Measurements from ENCODE around the gene POLD3.

The POLD3 gene

GRCh38 chr11:74676596-74676995 is 84.2 kb downstream of the POLD3 start:
- no peak for DNase-seq

GRCh38 chr11:74677131-74677530 is 84.7 kb downstream of the POLD3 start:
- DNase-seq, result no peak

- DNase-seq, result no peak
These were observed 85.7 kb downstream of the POLD3 start for GRCh38 chr11:74678041-74678440.

- no peak for DNase-seq
These were observed 86.5 kb downstream of the POLD3 start for GRCh38 chr11:74678591-74679512.

- no peak for DNase-seq
These were observed 87.1 kb downstream of the POLD3 start for GRCh38 chr11:74679513-74679865.

- no peak for DNase-seq
These were observed 87.8 kb downstream of the POLD3 start for GRCh38 chr11:74680035-74680671.

- DNase-seq, result no peak
These were observed 88.5 kb downstream of the POLD3 start for GRCh38 chr11:74680703-74681531.

- no peak for DNase-seq
These were observed 89.6 kb downstream of the POLD3 start for GRCh38 chr11:74681686-74682651.

- DNase-seq, result no peak
These were observed 90.4 kb downstream of the POLD3 start for GRCh38 chr11:74682731-74683278.

- DNase-seq, result no peak
These were observed 91.0 kb downstream of the POLD3 start for GRCh38 chr11:74683279-74683871.

GRCh38 chr11:74683941-74684481 is 91.6 kb downstream of the POLD3 start:
- no peak for DNase-seq

GRCh38 chr11:74684661-74685060 is 92.3 kb downstream of the POLD3 start:
- DNase-seq, result no peak

- DNase-seq, result no peak
These were observed 93.0 kb downstream of the POLD3 start for GRCh38 chr11:74685338-74685737.

GRCh38 chr11:74685905-74686304 is 93.5 kb downstream of the POLD3 start:
- no peak for DNase-seq

- no peak for DNase-seq
These were observed 94.4 kb downstream of the POLD3 start for GRCh38 chr11:74686792-74687191.

GRCh38 chr11:74687237-74688023 is 95.0 kb downstream of the POLD3 start:
- no peak for DNase-seq

- DNase-seq, result no peak
These were observed 97.3 kb downstream of the POLD3 start for GRCh38 chr11:74689666-74690065.

GRCh38 chr11:74691755-74692154 is 99.4 kb downstream of the POLD3 start:
- no peak for DNase-seq

Data from activated CD4-positive, alpha-beta T cell treated with anti-CD3 and anti-CD28 coated beads, Interleukin-2, amount 50 U/mL, for 4 hours (primary cell).